NT2/D1 (cell line): ENCODE results near the gene TTC16.

Source experiments
- SUZ12 ChIP-seq: IDR thresholded peaks from 2 replicates; pipeline ENCODE4 v1.6.1; 2011; ENCODE audit not compliant: insufficient read length, insufficient read depth; ENCODE audit errors: extremely low read depth
- YY1 ChIP-seq: IDR thresholded peaks from 2 replicates; pipeline ENCODE4 v1.6.1; 2011; ENCODE audit not compliant: insufficient read length, insufficient read depth
- ZNF274 ChIP-seq: IDR thresholded peaks from 2 replicates; pipeline ENCODE4 v1.6.1; 2011; ENCODE audit warnings: mild to moderate bottlenecking, low read depth, low read length

DNA sequence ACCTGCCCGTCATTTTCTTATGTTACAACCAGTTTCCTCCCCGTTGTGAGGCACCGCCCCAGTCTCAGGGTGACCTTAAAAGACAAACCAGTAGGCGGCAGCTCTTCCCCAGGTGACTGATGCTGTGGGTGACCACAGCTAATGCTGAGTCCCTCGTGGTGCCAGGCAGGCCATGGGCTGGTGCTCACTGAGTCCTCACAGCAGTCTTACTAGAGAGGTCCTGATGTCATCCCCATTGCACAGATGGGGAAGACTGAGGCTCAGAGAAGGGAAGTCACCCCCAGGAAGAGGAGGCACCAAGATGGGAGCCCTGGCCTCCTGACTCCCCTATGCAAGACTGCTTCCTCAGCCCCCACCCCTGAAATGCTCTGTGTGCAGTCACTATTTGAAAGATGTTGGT is 8.1 kb upstream of the TTC16 start:
- TF ChIP-seq YY1 (no peak), SUZ12 (no peak), ZNF274 (no peak)
